ENCODE data around the gene NEK1.
A peak's percentile ranks its signal among the peaks of the same experiment; 100 is the strongest.
"Not testable (repeated sequence)": the region's sequence is repeated elsewhere in the genome, so short reads cannot be mapped to it uniquely, and the experiment has no call there.

The NEK1 gene

DNA sequence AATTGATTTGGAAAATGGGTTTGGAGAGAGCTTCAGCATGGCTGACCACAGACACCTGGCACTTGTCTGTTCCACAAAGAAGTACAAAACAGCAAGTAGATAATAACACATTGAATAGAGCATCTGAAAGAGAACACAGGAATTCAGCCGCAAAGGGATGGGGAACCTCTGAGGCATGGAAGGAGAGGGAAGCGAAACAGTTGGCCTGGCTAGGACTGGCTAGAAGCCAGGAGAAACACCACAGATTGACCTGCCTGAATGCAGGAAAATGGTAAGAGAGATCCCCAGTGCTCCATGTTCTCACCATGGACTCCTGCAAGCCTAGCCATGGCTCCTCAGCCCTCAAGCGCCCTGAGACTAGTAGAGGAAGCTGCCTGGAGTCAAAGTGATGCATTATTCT, 171.9 kb downstream of the NEK1 start:
- DNase-seq (ENCODE audit: low read depth): no peak
- no peak overlapping the region for H3K4me3 ChIP-seq (ENCODE audit: low read depth, low read length)
- TF ChIP-seq, protein P1, sequence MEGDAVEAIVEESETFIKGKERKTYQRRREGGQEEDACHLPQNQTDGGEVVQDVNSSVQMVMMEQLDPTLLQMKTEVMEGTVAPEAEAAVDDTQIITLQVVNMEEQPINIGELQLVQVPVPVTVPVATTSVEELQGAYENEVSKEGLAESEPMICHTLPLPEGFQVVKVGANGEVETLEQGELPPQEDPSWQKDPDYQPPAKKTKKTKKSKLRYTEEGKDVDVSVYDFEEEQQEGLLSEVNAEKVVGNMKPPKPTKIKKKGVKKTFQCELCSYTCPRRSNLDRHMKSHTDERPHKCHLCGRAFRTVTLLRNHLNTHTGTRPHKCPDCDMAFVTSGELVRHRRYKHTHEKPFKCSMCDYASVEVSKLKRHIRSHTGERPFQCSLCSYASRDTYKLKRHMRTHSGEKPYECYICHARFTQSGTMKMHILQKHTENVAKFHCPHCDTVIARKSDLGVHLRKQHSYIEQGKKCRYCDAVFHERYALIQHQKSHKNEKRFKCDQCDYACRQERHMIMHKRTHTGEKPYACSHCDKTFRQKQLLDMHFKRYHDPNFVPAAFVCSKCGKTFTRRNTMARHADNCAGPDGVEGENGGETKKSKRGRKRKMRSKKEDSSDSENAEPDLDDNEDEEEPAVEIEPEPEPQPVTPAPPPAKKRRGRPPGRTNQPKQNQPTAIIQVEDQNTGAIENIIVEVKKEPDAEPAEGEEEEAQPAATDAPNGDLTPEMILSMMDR (IDR thresholded peaks at IDR 0.05; ENCODE audit: control insufficient read depth, extremely low read depth, insufficient read depth): no peak

- no peak overlapping the region for H3K4me3 ChIP-seq (ENCODE audit: low read depth, low read length)
- peak; percentile 74 for DNase-seq (ENCODE audit: low read depth)
- TF ChIP-seq, protein P1 (IDR thresholded peaks at IDR 0.05; ENCODE audit: control insufficient read depth, extremely low read depth, insufficient read depth): no peak
Observed at GRCh38 chr4:169439244-169439643, 173.1 kb downstream of the NEK1 start.

- no peak for DNase-seq (ENCODE audit: low read depth)
Observed at GRCh38 chr4:169438057-169438480, 174.3 kb downstream of the NEK1 start.

DNA sequence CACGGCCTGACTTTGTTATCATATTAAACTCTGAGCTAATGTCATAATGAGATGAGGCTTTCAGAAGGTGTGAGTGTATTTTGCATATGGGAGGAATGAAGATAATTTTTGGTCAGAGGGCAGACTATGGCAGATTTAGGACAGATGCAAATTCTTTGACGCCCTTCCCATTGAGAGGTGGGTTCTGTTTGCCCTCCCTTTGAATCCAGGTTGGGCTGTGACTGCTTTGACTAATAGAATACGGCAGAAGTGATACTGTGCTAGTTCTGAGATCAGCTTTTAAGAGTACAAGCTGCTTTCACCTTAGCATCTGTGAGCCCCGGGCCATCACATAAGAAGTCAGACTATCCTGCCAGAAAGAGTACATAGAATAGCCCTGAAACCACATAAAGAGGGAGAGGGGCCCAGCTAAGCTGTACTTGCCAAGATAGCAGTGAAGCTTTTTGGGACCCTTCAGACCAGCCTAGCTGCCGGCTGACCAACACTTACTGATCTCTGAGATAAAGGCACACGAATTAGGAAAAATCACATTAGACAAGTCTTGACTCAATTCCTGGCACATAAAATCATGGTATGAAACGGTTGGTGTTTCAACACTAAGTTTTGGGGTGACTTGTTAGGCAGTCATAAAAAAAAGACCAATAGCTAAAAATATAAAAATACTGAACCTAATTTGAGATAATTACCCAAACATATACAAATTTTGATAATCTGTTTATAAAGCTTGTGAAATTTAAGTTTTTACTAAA, 174.9 kb downstream of the NEK1 start:
- no peak overlapping the region for H3K4me3 ChIP-seq (ENCODE audit: low read depth, low read length)
- TF ChIP-seq, protein P1 (IDR thresholded peaks at IDR 0.05; ENCODE audit: control insufficient read depth, extremely low read depth, insufficient read depth): no peak
- no peak for DNase-seq (ENCODE audit: low read depth)

More at GRCh38 chr4:169438057-169438480, 174.3 kb downstream of the NEK1 start:
- no peak overlapping the region for H3K4me3 ChIP-seq (ENCODE audit: low read depth, low read length)
- TF ChIP-seq, protein P1 (IDR thresholded peaks at IDR 0.05; ENCODE audit: control insufficient read depth, extremely low read depth, insufficient read depth): no peak

- no peak overlapping the region for H3K4me3 ChIP-seq (ENCODE audit: low read depth, low read length)
- TF ChIP-seq, protein P1 (IDR thresholded peaks at IDR 0.05; ENCODE audit: control insufficient read depth, extremely low read depth, insufficient read depth): no peak
- no peak for DNase-seq (ENCODE audit: low read depth)
Observed at GRCh38 chr4:169436734-169437133, 175.6 kb downstream of the NEK1 start.

GRCh38 chr4:169428376-169428775, 184.0 kb downstream of the NEK1 start:
- TF ChIP-seq, protein P1 (IDR thresholded peaks at IDR 0.05; ENCODE audit: control insufficient read depth, extremely low read depth, insufficient read depth): no peak
- no peak for DNase-seq (ENCODE audit: low read depth)
- no peak overlapping the region for H3K4me3 ChIP-seq (ENCODE audit: low read depth, low read length)

GRCh38 chr4:169427727-169428126, 184.7 kb downstream of the NEK1 start:
- H3K4me3 ChIP-seq (ENCODE audit: low read depth, low read length); DNase-seq (ENCODE audit: low read depth): not testable (repeated sequence)

All from LNCaP clone FGC (cell line).